Stimulated activated CD4-positive, alpha-beta T cell treated with anti-CD3 and anti-CD28 coated beads, Interleukin-2, amount 100 ng/mL, for 48 hours (primary cell): ENCODE results near the gene FBN1.

ENCODE experiments used
- DNase-seq, 2 donors: peaks; one replicate each; pipeline ENCODE4 v3.0.0-alpha.2; 2020

Gene FBN1

GRCh38 chr15:48501208-48501607 is 144.3 kb downstream of the FBN1 start:
- no peak for DNase-seq

GRCh38 chr15:48500595-48500994 is 144.9 kb downstream of the FBN1 start:
- DNase-seq: no peak

DNA sequence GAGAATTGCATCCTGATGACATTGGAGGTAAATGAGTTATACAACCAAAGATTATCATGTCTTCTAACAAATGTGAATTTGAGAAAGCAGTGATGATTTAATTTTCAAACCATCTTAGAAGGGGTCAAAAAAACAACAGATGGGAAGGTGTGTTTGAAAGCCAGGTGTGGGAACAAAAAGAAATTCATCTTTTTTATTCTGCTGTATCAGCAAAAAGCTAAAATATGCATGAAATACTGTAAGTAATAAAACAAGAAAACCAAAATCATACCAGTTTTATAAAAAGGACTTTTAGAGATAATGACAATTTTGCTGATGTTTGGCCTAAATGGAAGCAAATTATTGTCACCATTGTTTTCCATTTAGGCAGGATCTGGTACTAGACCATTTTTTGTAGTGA is 145.5 kb downstream of the FBN1 start:
- no peak for DNase-seq

DNA sequence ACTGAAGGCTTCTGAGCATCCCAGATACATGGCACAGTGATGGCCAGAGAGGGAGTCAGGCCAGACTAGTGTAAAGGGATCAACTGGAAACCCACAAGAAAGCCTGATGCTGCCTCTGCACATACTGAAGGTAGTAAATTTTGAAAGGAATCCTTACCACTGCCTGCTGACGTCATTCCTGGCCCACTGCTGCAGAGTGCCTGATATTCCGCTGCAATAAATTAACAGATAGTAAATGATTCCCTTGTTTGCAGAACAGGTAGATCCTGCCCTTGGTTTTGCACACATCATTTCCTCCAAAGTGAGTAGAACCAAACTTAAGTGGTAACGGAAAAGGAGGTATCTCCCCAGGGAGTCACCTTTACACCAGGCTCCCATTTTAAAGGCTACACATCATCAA is 146.7 kb downstream of the FBN1 start:
- DNase-seq: no peak

DNA sequence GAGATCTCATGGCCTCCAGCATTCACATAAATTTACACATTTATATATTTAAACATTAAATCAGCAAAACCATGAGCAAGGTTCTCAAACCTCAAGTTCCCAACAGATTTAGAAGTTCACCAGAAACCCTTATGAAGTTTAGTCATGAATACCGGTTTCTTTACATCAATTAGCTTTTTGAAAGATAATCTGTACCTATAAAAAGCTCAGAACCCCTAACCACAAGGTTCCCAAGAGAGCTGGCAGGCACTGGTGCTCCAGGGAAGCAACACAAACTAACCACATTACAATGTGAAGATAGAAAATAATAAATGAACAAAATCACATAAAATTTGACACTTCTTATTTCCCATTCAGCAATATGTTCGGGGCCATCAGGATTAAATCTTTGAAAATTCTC is 150.9 kb downstream of the FBN1 start:
- no peak for DNase-seq

- no peak for DNase-seq
Observed at GRCh38 chr15:48493763-48494225, 151.7 kb downstream of the FBN1 start.

- no peak for DNase-seq
Observed at GRCh38 chr15:48493084-48493762, 152.3 kb downstream of the FBN1 start.

- no peak for DNase-seq
Observed at GRCh38 chr15:48486228-48486627, 159.3 kb downstream of the FBN1 start.

GRCh38 chr15:48481802-48482201 is 163.7 kb downstream of the FBN1 start:
- no peak for DNase-seq

- DNase-seq: no peak
Observed at GRCh38 chr15:48479751-48480150, 165.8 kb downstream of the FBN1 start.

- DNase-seq: no peak
Observed at GRCh38 chr15:48478581-48478980, 166.9 kb downstream of the FBN1 start.

GRCh38 chr15:48477795-48478360 is 167.6 kb downstream of the FBN1 start:
- DNase-seq: no peak

GRCh38 chr15:48475600-48476395 is 169.7 kb downstream of the FBN1 start:
- no peak for DNase-seq

- DNase-seq: no peak
Observed at GRCh38 chr15:48473667-48474066, 171.8 kb downstream of the FBN1 start.

DNA sequence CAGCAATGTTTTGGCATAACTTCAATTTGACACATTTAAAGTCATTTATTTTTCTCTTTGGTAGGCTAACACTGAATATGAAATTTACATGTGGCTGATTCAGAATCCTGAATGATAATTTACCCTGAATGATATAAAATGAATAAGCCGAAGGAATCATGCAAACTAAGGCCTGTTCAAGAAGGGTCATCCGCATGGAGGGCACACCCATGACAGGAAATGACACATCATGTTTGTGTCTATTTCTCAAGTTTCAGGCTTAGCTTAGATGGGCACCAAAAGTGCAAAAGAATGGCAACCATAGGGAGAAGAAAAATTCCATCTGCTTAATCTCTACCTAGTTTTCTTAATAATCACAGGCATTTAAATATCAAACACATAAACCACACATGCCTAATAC is 172.8 kb downstream of the FBN1 start:
- no peak for DNase-seq

DNA sequence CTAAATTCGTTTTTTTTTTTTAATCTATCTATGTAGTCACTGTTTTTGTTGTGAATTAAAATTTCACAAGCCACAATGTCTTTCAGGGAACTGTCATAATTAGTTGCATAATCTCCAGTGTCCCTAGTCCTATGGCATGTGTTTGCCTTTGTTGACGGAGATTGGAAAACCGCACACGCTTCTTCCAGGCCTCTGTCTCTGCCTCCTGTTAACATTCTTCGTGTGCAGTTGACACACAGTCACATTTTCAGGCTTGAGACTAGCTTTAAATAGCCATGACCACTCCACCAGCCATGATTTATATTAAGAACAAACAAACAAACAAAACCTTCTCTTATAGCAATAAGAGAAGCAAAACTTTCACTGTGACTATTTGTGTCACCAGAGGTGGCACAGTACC is 174.4 kb downstream of the FBN1 start:
- DNase-seq: no peak

- DNase-seq: no peak
Observed at GRCh38 chr15:48470096-48470495, 175.4 kb downstream of the FBN1 start.

DNA sequence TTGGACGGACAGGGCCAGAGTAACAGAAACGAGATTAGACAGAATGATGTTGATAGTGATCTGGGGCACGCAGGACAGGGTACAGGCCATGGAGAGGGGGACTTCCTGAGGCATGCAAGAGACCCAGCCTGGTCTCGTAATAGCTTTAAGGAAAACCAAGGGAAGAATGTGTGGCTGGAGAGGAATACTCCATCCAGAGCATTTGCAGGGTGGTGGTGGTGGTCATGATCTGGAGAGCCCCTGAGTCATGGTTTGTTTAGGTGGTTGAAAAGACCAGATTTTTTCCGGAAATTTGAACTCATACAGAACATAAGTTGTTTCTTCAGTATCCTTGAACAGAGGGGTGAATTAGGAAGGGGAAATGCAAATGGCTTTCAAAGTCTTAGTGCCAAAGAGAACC is 175.8 kb downstream of the FBN1 start:
- DNase-seq: no peak

DNA sequence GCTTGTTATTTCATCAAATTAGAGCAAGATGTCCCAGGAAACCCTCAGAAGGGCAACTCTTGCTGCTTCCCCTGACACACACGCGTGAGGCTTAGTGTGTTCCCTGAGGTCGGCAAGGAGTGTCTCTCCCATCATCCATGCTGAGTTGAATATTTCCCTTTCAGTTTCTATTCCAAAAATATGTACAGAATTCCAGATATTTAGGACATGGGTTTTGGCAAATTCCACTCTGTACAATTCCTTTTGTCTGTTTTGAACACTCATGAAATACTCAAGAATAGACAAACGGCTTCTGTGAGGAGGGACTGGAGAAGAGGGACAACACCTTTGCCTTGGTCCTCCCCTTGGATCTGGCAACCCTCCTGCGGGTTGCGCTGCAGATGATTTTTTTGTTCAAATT is 176.2 kb downstream of the FBN1 start:
- DNase-seq: no peak

- no peak for DNase-seq
Observed at GRCh38 chr15:48467801-48468200, 177.7 kb downstream of the FBN1 start.

GRCh38 chr15:48466820-48467219 is 178.7 kb downstream of the FBN1 start:
- DNase-seq: no peak

- DNase-seq: no peak
Observed at GRCh38 chr15:48466079-48466478, 179.4 kb downstream of the FBN1 start.

GRCh38 chr15:48465410-48465809 is 180.1 kb downstream of the FBN1 start:
- no peak for DNase-seq

GRCh38 chr15:48463366-48463880 is 182.1 kb downstream of the FBN1 start:
- DNase-seq: no peak
